ENCODE results near the gene KCTD16.

The KCTD16 gene

DNA sequence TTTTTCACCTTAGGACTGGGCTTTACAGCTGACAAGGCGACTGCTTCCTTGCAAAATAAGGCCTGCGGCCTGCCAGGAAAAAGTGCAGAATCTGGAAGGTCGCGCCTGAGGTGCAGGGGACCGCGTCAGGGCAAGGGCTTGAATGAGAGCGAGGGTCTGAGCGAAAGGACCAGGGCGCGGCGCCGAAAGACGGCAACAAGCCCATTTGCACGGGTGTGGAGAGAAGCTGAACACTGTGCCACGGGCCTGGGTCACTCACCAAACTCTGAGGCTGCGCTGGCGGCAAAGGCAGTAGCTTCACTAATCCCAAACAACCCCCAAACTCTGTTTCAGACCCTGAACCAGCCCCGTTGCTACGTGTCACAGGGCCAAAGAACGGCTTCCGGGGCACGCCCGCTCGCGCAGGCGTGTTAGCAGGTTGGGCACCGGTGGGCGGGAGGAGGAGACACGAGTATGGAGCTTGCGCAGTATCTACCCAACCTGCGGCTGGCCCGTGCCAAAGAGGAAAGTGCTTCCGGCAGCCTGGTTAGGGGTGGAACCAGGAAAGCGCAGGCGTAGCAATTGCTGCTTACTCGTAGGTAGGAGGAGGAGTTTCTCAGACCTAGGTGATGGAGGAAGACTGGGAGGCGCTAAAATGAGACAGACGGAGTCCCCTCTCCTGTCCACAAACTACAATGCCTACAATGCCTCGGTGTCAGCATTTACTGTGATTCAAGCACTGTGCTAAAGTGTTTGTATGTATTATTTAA lies at the start of gene KCTD16, which contains the start of gene YIPF5:
KCTD16 (plus strand) TSS at position 598 of the 749 bp plus-strand sequence.
YIPF5 (minus strand) TSS at position 384 of the 749 bp plus-strand sequence. CDS start 704 bp downstream, outside the sequence.
- DNase-seq = peak; percentile 92 to 94

DNA sequence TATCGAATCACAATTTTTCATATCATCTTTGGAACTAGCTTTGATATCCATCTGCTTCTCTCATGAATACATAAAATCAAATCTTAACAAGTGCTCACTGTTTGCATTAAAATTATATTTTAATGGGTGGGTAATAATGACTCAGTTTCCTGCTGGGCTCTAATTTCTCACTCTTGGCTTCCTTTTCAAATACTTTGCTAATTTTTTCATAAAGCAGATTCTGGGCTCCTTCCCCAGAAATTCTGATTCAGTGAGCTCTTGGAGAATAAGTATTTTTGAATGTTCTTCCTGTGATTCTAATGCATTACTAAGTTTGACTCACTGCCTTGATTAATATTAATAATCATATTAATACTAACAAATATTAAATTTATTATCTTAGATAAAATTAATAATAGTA lies 49.1 kb upstream of the KCTD16 start:
- no peak for DNase-seq

DNA sequence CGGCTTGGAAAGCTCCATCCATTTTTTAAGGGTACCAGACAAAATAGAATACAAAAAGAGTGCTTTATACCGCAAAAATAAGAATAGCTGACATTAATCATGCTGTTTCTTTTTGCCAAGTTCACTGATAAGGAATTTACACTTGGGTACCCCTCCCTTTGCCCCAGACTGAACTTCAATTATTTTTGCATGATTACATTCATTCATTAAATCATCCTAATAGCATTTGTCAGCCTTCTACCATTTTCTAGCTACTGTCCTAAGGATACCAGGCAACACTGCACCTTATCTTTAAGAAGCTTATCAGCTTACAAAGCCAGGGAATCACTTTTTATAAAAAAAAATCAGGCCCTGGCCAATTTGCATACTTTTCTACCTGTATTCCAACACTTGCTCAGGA lies 48.6 kb upstream of the KCTD16 start:
- DNase-seq = no peak

DNA sequence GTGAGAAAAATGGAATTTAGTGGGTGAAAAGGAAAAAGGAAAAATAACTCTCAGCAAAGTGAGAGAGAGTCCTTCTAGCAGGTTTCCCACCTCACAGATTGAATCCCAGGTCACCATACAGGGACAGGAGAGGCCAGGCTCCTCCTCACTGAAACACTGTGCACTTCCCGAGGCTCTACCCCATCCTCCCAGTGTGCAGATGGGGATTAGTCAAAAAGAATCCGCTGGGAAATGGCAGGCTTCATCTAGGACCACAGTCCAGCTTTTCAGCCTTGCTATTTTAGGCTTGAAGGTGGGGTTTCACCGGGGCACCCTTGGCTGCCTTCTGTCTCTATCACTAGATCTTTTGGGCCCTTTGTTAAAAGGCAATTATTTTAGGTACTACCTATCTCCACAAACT lies 48.0 kb upstream of the KCTD16 start:
- no peak for DNase-seq

DNA sequence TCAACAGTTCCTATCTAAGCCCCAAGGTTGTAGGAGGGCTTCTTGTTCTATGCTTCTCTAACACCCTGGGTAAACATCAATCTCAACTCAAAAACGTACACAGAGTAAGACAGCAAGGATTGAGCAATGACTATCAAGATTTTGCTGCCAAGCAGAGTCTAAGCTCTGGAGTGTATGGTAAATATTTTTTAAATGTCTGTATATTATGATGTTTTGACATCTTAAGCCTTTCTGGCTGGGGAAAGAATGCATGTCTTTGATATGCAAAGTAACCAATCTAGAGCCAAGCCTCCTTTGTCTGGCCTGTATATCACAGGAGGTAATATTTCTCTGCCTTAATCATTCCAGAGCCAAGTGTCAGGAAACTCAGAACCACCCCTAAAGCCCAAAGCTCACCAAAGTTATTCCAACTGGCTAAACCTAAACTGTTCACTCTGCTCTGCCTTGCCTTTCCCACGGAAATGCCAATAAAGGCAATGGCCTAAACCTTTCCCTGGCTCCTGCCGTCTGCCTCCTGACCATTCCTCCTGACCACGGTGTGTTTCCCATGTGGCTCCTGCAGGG lies 45.4 kb upstream of the KCTD16 start:
- no peak for DNase-seq

DNA sequence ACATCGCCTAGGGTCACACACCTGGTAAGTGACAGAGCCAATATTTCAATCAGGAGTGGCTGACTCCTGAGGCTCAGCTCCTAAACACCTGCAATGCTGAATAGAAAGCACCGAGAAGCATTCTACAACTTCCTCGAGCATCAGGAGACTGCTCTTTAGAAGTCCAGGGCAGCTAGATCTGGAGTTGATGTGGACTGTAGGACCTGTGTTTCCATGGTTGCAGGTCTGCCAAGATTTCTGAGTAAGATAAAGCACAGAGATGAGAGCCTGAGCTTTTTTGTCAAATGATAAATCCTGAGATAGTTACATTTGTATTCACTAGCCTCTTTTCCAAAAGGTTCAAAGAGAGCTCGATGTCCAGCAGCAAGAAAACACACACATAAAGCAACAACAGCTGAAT lies 44.0 kb upstream of the KCTD16 start:
- no peak for DNase-seq

DNA sequence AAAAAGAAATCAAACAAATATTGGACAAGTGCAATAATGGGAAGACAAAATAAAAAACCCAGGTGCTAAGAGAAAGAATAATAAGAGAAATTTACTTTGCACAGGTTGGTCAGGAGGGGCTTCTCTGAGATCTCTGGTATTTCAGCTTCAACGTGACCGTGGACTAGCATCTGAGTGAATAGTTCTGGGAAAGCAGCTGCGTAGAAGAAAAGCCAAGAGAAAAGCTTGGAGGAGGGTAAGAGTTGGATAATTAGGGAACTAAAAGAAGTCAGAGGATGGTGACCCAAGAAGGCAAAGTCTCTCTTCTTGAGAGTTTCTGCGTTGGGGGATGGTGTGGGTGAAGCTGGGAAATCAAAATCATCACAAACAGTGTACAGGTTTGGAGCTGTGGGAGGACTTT lies 41.8 kb upstream of the KCTD16 start:
- no peak for DNase-seq

DNA sequence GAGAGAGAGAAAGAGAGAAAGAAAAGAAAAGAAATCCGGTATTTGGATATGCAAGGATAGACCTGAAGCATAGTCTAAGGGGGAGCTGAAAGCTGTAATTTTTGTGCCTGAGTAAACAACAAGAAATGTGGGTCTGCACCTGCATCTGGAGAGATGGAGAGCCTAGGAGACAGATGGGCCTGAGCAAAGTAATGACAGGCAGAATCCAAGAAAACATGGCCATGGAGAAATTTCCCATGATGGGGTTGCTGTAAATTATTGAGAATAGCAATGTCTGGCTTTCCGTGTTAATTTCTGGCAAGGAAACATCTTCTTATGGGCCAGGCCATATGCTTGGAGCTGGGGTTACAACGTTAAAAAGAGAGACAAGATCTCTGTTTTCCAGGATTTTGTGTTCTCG lies 40.4 kb upstream of the KCTD16 start:
- DNase-seq = no peak

DNA sequence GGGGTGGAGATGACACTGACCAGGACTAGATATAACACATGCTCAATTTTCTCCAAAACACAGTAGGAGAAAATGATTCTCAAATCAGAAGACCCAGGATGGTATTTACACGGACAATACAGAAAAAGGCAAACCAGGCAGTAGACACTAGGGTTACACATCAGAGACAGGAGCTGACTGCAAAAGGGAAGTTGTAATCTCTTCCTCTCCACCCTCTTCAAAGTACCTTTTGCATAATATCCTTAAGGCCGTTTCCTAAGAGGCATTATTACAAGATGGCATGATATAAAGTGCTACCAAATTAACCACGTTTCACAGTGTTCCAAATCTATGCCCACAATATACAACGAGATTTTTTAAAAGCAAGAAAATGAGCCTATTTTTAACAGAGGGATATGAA lies 39.4 kb upstream of the KCTD16 start:
- DNase-seq = no peak

DNA sequence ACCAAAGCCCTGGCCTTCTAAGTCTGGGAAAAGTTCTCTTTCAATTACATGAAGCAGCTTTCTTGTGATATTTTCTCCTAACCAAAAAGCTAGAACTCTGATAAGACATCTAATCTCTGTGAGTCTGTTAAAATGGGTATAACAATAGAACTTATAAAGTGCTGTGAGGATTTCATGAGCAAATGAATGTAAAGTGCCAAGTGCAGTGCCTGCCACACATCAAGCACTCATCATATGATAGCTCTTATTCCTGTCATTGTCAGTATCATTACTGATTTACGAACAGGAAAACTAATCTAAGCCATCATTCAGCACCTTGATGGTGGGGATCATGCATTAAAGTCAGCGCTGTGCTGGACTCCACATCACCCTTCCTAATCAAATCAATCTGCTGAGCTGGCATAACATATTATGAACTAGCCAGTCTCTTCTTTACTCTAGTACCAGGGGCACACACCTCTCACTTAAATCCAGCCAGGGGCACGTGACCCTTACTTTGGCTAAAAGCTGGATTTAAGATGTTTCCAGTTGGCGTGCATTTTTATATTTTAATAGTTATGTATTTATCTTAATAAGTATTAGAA lies 37.5 kb upstream of the KCTD16 start:
- DNase-seq = no peak

DNA sequence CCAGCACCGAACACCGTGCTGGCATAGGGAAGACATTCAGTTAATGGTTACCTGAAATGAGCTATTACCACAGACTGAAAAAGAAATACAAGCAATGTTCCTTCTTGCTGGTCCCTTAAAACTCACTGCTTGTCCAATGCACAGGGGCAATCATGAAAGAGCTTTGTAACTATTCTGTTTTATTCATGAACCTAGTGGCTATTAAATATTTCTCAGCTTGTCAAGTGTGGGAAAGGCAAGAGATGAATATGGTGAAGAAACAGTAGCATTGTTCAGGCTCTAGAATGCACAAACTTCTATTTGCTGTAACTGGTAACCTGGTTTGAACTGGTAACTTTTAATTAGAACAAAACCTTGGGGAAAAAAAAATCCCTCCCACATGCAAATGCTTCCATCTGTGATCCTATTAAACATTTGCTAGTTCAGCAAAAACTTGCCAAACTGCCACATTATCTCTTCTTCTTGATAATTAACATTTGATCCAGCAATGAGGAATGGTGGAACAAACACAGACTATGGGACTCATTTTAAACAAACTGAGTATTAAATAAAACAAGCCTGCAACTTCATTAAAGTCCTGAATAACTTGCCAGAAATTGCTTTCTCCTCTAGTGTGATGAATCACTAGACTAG lies 36.4 kb upstream of the KCTD16 start:
- DNase-seq = no peak

DNA sequence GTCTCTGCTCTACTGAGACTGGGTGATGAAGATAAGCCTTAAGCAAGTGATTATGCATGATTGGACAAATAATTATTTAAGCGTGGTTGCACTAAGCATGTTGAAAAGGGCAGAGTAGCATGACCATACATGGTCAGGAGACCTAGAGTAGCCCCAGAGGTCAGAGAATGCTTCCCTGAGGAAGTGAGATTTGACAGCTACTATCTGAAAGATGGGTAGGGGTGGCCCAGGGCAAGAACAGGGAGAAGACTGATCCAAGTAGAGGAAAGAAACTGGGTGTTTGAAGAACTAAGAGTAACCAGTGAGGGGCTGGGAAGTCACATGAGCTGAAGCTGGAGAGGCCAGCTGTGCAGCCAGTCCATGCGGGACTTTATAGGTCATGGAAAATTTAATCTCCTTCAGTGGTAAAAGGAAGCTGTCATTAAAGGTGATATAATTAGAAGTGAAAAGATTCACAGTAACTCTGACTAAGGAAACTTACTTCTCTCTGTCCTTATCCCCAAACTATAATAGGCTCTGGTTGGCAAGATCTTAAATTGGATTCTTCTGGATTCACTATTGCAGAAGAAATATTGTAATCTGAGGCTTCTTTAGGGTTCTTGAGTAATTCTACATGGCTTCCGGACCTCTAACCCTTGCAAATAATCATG lies 35.4 kb upstream of the KCTD16 start:
- DNase-seq = no peak

DNA sequence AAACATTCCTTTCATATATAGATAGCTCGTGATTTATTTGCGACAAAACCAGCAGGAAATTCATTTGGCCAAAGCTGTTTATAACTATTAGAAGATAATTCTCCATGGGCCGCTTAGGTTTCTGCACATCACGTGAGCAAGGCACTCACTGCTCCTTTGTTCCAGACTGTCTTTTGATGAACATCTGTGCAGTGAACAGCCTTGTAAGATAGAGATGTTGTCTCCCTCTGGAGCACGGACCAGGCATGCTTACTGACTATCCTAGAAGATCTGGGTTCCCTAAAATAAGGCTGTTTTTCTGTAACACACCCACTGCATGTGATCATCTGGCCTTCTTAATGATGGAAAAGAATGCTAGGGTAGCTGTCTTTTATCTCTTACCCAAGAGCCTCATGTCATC lies 31.1 kb upstream of the KCTD16 start:
- DNase-seq = no peak

DNA sequence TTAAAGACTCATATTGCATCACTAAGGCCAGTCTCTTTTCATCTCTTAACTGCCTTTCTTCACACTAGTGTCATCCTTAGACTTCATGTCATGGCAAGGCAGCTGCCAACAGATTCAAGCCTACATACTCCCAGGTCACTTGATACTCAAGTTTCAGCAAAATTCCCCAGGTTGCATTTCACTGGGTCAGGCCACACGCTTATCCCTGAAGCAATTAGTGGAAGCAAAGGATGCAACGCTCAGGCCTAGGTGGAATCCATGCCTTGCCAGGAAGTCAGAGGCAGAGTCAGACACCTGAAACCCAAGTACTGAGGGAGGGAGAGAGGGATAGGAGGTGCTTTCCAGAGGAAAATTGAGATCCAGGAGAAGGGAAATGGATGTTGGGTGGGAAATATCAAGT lies 29.1 kb upstream of the KCTD16 start:
- DNase-seq = no peak

DNA sequence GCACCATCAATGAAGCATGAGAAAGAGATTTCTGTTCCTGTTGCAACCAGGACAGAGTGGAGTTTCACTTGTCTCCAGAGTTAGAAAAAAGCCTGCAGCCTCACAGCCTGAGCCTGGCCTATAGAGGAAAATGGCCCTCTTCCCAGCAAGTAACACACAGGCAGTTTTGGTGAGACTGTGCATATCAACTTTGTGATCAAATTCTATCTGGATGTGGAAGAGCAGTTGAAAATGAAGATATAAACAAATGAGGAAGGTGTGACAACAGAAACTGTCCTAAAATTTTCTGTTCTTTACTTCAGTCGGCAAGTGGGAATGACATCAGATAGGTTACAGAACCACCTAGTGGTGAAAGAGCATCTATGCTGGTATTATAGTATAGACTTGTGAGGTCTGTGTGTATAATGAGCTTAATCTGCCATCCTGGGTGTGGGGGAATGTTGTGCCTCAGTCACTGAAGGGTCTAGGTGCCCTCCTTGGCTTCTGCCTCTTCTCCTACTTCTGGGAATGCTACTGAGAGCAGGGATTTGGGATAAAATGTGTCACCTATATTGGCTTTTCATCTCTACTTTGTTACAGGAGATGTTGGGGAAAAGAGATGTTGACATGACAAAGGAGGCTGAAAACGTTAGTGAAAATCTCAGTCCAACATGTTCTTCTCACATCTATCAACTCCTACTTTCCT lies 28.4 kb upstream of the KCTD16 start:
- DNase-seq = no peak

DNA sequence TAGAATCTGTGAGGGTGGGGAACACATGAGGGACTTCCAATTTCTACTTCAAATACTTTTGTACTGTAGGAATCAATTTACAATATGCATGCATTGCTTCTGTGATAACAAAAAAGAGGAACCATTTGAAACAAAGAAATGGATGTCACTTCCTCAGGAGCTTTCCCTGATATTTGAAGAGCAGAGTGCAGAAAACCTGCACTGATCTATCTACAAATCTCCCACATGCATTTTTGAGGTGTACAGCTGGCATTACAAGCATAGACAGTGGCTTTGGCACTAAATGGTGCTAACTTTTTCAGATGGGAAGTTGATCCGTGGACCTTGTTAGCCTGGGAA lies 27.9 kb upstream of the KCTD16 start:
- DNase-seq = no peak

DNA sequence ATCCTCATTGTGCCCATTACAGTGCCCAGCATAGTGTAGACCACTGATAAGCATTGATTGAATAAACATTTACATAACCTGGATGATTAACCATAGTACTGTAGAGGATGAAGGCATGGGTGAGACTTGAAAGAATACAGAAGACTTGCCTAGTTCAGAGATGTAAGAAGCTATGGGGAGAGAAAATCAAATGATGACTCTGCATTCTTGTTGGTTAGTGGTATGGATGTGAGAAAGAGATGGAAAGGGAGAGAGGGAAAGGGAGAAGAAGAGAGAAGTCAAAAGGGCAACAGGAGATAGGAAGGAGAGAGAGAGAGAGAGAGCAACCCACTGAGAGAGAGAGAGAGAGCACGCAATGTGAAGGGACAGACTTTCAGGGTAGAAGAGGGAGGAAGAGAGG lies 27.0 kb upstream of the KCTD16 start:
- DNase-seq = no peak

DNA sequence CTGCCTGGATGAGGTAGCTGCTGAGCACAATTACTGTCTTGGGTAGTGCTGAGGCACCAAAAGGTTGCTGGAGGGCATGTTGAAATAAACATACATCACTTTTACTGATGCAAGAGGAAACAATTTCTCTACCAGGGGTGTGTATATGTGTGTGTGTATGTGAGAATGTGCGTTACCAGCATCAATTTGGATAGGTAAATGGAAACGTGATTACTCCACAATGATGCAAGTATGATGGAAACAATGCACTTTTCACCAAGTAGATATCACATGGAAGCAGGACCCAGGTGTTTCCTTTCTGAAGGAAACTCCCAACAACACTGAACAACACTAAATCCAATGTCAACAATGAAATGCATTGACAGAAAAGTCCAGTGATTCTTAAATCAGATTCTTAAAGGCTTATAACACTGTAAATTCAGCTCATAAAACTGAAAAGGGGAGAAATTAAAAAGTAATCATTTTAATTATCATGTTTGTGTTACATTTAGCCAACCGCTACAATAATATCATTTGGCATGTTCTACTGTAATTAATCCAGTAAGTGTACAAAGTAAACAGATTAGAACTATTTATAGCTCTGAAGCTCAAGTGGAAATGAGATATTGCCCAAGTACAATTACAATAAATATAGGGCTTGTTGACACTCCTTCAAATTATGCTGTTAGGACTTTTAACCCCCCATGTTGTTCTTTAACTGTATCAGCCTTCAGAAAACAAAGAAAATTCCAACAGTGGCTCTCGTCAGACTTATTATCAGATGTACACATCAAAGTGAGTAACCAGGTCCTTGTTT lies 25.5 kb upstream of the KCTD16 start:
- DNase-seq = no peak

DNA sequence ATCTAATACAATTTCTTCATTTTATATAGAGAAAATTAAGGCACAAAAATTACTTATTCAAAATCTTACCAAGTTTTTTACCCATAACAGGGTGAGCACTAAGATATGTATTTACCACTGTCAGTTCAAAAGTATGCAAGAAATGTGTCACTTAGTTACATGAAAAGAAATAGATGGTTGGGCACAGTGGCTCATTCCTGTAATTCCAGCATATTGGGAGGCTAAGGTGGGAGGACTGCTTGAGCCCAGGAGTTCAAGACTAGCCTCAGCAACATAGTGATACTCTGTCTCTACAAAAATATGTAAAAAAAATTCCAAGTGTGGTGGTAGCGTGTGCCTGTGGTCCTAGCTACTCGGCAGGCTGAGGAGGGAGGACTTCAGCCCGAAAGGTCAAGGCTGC lies 19.6 kb upstream of the KCTD16 start:
- no peak for DNase-seq

DNA sequence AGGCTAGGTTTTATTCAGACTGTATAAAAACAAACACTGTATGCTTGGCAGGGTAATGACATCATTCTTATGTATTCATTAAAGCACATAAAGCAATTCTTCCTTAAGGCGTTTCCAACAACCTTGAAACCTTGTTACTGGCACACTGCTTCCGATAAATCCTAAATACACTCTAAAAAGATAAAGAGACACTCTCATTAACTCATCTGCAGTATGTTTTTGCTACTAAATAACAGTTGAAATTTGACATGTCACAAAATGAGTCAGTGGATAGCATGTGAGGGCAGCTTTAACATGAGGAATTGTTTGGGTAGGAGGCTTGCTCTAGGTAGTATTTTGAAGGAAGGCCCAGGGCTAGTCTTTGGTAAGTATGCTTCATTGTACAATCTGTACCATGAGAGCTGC lies 13.9 kb upstream of the KCTD16 start:
- DNase-seq = no peak

DNA sequence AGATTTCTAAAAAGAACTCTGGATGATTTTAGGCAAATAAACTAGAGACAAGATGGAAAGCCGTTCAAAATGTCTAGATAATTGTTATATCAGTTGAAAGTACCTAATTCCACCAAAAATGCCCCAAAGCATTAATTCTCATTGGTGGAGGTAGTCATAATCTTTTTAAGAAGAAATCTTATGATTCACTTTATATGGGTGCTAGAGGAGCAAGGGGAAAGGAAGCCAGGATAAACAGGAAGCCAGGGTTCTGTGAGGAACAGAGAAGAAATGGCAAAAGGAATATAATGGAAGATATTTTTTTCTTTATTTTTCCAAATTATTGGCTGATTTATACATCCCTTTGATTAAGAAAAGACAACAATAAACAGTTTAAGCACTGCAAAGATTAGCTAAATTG lies 8.0 kb upstream of the KCTD16 start:
- no peak for DNase-seq

DNA sequence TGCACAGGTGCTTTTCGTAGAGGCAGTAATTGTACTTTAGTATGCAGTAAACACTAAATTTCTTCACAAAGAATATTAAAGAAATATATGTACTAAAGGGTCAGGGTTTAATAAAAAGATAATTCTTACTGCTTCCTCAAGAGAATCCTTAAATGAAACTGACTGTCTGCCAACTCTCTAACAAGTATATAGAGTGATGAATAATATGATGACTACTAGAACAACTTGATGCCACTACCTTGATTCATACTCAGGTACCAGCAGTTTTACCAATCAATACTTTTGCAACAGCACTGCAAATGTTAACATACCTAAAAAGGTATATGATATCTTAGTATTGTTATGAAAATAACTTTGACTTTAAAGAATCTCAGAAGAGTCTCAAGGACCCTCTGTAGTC lies 4.0 kb upstream of the KCTD16 start:
- DNase-seq = no peak
